Keratinocyte (primary cell): ENCODE data around the gene TPK1.

ENCODE experiments used
- EZH2 ChIP-seq: IDR thresholded peaks from one replicate; pipeline ENCODE4 v1.6.1; 2012; ENCODE audit warnings: inconsistent platforms, mild to moderate bottlenecking, low read length, moderate library complexity
- TF ChIP-seq, protein P1 (sequence below), 3 experiments: IDR thresholded peaks in 1 of 3; conservative IDR thresholded peaks in 1 of 3; optimal IDR thresholded peaks in 1 of 3; 2 replicates in 2 of 3; 3 replicates in 1 of 3; pipeline versions ENCODE3 to v1.5.1; 2011; ENCODE audit warnings: low read length in 3 of 3, mild to moderate bottlenecking in 3 of 3, moderate library complexity in 2 of 3, control low read depth in 1 of 3, inconsistent platforms in 1 of 3; ENCODE audit not compliant: insufficient read depth in 2 of 3; ENCODE audit errors: extremely low read depth in 1 of 3

- no peak for TF ChIP-seq EZH2
- TF ChIP-seq, protein P1, sequence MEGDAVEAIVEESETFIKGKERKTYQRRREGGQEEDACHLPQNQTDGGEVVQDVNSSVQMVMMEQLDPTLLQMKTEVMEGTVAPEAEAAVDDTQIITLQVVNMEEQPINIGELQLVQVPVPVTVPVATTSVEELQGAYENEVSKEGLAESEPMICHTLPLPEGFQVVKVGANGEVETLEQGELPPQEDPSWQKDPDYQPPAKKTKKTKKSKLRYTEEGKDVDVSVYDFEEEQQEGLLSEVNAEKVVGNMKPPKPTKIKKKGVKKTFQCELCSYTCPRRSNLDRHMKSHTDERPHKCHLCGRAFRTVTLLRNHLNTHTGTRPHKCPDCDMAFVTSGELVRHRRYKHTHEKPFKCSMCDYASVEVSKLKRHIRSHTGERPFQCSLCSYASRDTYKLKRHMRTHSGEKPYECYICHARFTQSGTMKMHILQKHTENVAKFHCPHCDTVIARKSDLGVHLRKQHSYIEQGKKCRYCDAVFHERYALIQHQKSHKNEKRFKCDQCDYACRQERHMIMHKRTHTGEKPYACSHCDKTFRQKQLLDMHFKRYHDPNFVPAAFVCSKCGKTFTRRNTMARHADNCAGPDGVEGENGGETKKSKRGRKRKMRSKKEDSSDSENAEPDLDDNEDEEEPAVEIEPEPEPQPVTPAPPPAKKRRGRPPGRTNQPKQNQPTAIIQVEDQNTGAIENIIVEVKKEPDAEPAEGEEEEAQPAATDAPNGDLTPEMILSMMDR (optimal IDR thresholded peaks at IDR 0.05 in 1 of 3, IDR thresholded peaks at IDR 0.05 in 1 of 3, conservative IDR thresholded peaks at IDR 0.05 in 1 of 3; ENCODE audit: extremely low read depth in 1 of 3, insufficient read depth in 2 of 3, low read length in 3 of 3), result no peak
Observed at GRCh38 chr7:144481833-144482232, 354.0 kb downstream of the TPK1 start.
